Right ventricle myocardium inferior (tissue), 1 donor: ENCODE measurements around the gene EME2. TPM values are rescaled to one million over a fixed set of nuclear protein-coding genes. Genes with fewer than 3 reads are reported as not detected.

Source experiments
- ATAC-seq: fragments of 200-7000 bp; cut with Tn5 transposase; one replicate; pipeline ENCODE4 v1.9.1; 2020; ENCODE audit warnings: mild to moderate bottlenecking, moderate library complexity
- DNase-seq: peaks from one replicate; pipeline ENCODE4 v3.0.0; 2021; ENCODE audit errors: missing footprints
- intact Hi-C: fragments of 100-400 bp; cut with DNase I; formaldehyde crosslinking; loops from one replicate; pipeline ENCODE4 v1.11.0; 2022
- total RNA-seq: library from RNA; stranded (reverse); fragmentation: NEBNext Ultra II Directional; extraction: Animal tissue kit (Norgen Biotek cat#: 25700); gene quantifications from one replicate; pipeline ENCODE4 v1.2.1, GENCODE V29; 2021
- donor health status: DM: no; HTN: yes; CAD: no; lungs with severe emphysema.

Gene EME2
- total RNA-seq, 1 donor from 2014 or later = 8.2 TPM

DNA sequence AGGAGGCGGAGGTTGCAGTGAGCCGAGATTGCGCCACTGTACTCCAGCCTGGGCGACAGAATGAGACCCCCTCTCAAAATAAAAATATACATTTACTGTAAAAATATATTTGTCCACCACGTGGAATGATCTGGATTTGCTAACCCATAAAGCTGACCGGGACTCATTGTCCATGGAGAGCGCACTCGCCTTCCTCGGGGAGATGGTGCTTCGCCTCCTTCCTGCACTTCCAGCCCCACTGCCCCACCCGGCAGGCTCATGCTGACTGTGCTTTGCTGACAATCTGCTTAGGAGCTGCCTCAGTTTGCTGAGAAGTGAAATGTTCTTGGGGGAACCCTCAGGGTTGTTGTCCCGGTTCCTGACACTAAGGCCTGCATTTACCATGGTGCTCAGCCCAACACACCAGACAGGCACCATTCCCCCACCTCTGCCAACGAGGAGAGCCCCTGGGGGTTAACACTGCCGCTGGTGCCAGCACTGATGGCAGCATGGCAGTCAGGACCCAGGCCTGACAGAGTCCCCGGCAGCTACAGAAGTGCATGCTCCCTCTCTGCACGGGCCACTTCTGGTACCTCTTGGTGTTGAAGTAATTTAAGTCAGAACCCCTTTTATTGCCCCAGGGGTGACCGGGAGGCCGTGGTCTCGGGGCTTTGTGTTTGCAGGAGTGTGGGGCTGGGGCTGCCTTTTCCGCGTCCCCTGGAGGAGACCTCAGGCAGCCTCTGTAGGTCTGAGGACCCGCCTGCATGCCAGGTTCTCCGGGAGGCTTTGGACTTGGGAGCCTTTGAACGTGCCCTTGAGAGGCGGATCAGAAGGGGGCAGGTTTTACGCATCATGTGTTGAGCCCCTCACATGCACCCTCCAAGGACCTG lies 12.6 kb downstream of the EME2 start:
- DNase-seq (no peak), ATAC-seq (no peak)

DNA sequence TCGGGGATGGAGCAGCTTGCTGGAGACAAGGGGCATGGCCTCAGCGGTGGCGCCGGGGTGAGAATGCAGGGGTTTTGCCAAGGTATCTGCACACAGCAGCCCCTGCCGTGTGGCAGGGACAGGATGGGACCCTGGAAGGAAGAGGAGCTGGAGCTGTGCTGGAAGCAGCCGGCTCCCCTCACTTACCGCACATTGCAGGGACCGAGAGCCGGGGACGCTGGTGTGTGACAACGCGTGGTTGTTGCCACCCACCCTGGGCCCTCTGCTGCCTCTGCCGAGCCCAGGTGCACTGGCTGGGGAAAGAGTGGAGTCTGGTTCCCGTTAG lies 13.2 kb downstream of the EME2 start:
- DNase-seq = no peak
- intact Hi-C loops = loop anchor here (5.0 kb wide), 1 partner anchor 36 kb away; no protein-coding TSS in a partner anchor
- no peak for ATAC-seq

More for the DNA sequence above, 12.6 kb downstream of the EME2 start:
- intact Hi-C loops = loop anchor here (5.0 kb wide), 2 partner anchors 37 to 78 kb away; partner anchors contain the start of gene MAPK8IP3

DNA sequence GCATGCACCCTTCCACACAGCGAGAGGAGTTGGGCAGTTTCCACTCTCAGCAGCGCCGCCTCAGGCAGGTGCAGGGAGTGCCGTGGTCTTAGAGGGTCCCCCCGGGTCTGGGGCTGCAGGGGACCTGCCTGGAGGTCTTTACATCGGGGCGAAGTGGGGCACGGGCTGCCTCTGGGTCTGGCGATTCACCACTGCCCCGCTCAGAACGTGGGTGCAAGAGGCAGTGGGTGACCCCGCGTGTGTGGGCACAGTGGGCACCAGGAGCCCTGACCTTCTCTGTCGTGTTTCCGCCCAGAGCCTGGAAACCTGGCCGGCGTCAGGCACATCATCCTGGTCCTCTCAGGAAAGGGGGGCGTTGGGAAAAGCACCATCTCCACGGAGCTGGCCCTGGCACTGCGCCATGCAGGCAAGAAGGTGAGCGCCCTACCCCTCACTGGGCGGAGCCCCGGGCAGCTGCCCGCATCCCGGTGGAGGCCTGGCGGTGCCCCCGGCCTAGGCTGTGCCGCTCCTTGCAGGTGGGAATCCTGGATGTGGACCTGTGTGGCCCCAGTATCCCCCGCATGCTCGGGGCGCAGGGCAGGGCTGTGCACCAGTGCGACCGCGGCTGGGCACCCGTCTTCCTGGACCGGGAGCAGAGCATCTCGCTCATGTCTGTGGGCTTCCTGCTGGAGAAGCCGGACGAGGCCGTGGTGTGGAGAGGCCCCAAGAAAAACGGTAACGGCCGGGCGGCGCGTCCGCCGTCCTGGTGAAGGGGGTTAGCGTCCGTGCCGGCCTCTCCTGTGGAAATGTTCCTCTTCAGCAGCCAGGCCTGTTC lies 13.8 kb downstream of the EME2 start:
- intact Hi-C loops = loop anchor here (5.0 kb wide), 1 partner anchor 36 kb away; no protein-coding TSS in a partner anchor
- DNase-seq = peak; percentile 60
- ATAC-seq = no peak

DNA sequence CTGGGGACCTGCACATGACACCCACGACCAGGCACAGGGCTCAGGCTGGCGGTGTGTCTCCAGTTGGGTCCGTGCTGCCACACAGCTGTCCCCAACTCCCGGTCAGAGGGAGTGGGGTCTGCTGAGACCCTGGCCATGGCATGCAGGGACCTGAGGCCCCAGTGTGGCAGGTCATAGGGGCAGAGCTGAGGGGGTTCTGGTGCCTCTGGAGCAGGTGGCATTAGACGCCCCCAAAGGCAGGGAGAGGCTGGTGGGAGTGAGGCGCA lies 14.4 kb downstream of the EME2 start:
- ATAC-seq = no peak
- no peak for DNase-seq
- intact Hi-C loops = loop anchor here (5.0 kb wide), 1 partner anchor 35 kb away; no protein-coding TSS in a partner anchor

DNA sequence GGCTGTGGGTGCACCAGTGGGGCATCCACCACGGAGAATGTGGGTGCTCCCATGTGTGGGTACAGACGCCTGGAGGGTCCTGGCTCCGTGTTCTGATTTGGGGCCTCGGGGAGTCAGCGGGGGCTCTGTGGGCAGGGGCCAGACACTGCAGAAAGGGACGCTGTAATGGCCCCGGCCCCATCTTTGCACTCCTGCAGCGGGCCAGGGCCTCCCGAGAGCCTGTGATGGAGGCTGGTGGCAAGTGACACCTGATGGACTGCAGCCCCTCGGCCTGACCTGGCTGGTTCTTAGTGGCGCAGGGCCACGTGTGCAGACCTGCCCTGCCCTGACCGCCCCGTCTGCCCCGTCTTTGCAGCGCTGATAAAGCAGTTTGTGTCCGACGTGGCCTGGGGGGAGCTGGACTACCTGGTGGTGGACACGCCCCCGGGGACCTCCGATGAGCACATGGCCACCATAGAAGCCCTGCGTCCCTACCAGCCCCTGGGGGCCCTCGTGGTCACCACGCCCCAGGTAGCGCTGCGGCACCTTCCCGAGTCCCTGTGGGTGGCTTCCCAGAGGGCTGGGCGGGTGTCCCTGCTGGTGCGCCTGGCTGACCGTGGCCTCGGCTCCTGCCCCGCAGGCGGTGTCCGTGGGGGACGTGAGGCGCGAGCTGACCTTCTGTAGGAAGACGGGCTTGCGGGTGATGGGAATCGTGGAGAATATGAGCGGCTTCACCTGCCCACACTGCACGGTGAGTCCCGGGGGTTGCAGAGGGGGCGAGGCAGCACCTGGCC lies 14.9 kb downstream of the EME2 start:
- intact Hi-C loops = loop anchor here (5.0 kb wide), 1 partner anchor 35 kb away; no protein-coding TSS in a partner anchor
- ATAC-seq = no peak
- DNase-seq = peak; percentile 55

DNA sequence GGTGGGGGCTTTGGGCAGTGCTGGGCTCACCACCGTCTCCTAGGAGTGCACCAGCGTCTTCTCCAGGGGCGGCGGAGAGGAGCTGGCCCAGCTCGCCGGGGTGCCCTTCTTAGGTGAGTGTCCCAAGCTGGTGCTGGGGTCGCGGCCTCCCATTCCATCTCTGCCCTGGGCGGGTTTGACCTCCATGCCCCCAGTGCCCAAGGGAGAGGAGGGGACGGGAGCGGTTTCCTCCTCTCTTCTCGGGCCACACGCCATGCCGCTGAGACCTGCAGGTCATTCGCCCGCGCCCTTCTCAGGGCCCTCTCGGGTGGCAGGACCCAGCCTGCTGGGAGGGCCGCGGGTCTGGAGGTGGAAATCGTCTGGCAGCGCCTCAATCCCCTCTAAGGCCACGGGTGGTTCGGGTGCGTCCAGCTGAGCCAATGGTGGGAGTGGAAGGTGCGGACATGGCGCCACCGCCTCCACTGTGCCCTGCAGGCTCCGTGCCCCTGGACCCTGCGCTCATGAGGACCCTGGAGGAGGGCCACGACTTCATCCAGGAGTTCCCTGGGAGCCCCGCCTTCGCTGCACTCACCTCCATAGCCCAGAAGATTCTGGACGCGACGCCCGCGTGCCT lies 15.6 kb downstream of the EME2 start:
- no peak for DNase-seq
- no peak for ATAC-seq
- intact Hi-C loops = loop anchor here (5.0 kb wide), 1 partner anchor 34 kb away; no protein-coding TSS in a partner anchor

DNA sequence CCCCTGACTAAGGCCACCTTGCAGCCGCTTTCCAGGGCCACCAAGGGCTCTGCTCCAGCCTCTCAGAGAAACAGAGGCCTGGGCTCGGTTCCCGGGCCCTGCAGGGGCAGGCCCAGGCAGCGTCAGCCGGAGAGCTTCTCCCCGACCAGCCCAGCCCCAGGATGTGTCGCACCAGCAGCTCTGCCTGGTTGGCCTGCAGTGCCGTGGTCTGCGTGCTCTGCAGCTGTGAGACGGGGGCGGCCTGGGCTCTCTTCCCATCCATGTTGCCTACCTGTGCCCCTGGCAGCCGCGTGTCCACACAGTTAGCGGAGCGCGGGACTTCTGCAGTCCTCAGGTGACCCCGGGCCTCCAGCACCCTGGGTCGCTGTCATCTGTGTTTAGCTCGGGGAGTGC lies 16.1 kb downstream of the EME2 start:
- peak; percentile 64 for DNase-seq
- no peak for ATAC-seq
- intact Hi-C loops = loop anchor here (5.0 kb wide), 1 partner anchor 34 kb away; no protein-coding TSS in a partner anchor

DNA sequence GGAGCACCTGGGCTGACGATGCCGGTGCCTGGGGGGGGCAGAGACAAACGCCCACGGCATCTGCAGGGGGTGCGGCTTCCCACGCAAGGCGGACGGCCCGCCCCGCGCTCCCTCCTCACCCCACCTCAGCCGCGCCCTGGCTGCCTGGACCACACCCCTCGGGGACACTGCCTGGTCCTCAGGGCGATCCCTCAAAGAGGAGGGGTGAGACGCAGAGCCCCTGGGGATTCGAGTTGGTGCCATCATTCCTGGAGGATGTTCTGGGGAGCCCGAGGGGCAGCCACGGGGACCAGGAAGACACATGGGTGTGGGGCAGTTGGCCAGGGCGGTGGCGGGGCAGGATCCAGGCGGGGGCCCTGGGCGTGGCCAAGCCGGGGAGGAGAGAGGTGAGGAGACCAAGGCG lies 17.0 kb downstream of the EME2 start:
- peak; percentile 50 for DNase-seq
- ATAC-seq = no peak
- intact Hi-C loops = loop anchor here (5.0 kb wide), 1 partner anchor 33 kb away; no protein-coding TSS in a partner anchor

DNA sequence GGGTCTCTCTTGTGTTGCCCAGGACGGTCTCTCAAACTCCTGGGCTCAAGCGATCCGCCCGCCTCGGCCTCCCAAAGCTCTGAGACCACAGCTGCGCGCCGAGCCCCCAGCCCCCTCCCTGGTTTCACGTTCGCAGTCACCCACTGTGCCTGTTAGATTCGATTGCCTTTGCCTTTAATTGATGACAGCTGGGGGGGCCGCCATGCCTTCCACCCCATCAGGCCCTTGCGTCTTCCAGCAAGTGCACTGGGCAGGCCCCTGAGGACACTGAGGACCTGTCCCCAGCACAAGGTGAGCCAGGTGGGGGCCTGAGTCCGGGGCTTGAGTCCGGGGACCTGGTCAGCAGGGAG lies 17.6 kb downstream of the EME2 start:
- intact Hi-C loops = no loop called here
- no peak for DNase-seq
- no peak for ATAC-seq

DNA sequence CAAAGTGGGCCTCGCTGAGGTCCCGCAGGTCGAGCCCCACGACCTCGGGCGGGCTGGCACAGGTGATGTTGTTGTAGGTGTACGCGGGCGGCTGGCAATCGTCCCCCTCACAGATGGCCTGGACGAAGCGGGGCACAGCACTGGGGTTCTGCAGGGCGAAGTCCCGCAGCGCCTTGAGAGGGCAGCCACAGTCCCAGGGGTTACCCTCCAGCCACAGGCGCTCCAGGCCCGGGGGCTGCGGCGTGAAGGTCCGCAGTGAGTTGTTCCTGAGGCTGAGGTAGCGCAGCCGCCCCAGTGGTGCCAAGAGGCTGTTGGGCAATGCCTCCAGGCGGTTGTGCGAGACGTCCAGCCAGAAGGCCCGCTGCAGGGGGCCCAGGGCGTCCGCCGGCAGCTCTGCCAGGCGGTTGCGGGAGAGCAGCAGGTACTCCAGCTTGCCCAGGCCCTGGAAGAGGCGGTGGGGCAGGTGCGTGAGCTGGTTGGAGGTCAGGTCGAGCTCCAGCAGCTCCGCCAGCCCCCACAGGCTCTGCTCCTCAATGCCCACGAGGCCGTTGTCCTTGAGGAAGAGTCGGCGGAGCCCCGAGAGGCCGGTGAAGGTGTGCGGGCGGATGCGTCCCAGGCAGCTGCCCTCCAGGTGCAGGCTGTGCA lies 18.1 kb downstream of the EME2 start:
- ATAC-seq = no peak
- no peak for DNase-seq
- intact Hi-C loops = no loop called here

DNA sequence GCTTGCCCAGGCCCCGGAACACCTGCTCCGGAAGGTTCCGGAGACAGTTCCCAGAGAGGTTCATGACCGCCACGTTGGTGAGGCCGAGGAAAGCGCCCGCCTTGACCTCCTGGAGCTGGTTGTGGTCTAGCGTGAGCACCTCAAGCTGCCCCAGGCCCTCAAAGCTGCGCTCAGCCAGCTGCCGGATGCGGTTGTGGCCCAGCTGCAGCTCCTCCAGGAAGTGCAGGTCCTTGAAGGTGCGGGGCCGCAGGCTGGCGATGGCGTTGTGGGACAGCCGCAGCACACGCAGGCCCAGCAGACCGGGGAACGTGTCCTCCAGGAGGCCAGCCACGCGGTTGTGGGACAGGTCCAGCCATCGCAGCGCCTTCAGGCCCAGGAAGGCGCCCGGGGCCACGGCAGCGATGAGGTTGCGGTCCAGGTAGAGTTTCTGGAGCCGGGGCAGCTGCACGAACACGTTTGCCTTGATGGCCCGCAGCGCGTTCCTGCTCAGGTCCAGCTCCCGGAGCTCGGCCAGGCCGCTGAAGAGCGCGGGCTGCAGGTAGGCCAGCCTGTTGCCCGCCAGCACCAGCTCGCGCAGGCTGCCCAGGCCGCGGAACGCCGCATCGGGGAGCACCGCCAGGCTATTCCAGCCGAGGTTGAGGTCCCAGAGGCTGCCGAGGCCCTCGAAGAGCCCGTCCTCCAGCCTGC lies 18.8 kb downstream of the EME2 start:
- ATAC-seq (no peak), DNase-seq (peak; percentile 64)
- intact Hi-C loops = no loop called here

DNA sequence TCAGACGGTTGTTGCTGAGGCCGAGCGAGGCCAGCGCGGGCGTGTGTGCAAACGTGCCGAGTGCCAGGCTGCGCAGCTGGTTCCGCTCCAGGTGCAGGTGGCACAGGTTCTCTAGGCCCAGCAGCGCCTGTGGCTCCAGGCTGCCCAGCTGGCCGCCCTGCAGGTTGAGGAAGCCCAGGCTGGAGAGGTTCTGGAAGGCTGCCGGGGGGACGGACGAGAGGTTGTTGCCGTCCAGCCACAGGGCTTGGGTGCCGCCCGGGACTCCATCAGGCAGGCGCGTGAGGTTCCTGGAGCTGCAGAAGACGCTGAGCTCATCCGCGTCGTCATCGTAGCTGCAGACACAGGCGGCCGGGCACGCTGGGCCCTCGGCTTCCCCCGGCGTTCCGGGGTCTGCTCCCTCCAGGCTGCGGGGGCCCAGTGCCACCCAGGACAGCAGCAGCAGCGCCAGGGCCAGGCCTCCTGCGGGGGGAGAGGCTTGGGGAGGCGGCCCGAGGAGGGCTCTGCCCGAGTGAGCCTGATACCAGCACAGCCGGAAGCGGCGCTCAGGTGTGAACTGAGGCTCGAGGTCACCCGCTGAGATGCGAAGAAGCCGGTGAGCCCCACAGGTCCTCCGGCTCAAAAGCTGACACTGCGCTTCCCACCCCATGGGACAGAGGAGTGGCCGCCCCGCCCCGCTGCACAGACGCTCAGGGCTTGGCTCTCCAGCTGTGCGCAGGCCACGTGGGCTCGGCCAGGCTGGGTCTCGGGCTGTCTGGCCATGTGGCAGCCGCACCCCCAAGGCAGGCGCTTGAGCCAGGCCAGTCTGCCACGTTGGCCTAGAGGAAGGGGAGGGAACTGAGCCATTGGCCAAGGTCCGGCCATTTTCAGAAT lies 19.6 kb downstream of the EME2 start:
- ATAC-seq (no peak), DNase-seq (no peak)
- intact Hi-C loops = no loop called here

DNA sequence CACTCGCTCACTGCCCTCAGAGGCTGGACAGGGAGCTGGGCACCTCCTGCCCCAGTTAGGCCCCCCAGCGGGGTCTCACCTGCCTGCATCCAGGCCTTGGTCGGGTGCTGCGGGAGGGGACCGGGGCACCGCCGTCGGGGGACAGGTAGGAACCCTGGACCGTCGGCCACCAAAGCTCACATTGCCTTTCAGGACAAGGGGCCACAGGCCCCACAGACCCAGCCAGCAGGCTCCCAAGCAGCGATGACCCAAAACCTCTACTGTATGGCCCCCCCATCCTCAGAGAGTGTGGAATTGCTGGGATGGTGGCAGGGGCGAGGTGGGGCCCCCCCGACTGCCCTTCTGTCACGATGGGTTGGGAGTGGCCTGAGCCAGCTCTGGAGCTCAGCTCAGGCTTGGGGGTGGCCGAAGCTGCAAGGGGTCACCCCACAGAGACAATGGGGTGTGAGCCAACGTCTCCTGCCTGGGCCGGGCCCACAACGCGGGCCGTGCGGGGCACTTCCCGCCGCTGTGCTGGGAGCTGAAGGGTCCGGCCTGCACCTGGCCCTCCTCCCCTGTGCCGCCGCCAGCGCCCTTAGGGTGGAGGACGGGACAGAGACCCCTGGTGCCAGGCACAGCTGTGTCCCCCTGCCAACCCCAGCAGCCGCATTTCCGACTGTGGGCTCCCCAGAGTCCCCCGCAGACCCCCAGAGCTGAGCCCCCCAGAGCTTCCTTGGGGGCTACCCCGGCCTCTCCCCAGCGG lies 20.4 kb downstream of the EME2 start:
- intact Hi-C loops = no loop called here
- no peak for DNase-seq
- no peak for ATAC-seq

DNA sequence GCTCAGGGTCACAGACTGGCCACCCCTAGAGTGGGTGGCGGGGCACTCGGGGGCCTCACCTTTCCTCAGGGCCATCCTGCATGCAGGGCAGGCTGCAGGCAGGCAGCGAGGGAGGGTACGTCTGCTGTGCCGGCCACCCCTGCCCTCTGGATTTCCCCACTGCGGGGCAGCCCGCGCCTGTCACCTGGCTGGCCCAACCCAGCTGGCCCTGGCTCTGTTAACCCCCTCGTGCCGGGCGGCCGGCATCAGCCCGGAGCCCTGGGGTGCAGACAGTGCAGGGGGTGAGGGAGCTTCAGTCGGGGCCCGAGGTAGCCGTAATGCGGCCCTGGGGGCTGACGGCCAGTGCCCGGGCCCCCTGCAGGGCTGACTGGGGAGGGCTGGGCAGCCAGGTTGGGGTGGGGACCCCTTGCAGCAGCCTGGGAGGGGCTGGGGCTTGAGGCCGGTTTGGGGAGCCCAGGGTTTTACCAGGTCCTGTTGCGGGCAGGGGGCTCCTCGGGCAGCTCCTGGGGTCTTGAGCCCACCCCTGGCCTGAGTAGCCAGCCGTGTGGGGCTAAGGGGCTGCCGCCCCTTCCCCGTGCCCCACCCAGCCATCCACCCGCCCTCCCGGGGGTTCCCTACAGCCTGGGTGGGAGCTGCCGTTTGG lies 21.1 kb downstream of the EME2 start, which contains the start of gene IGFALS:
Gene IGFALS (minus strand): TSS at position 128 of the 643 bp plus-strand sequence. CDS start 53 bp downstream, at position 75.
- ATAC-seq (no peak), DNase-seq (no peak)
- intact Hi-C loops = no loop called here

DNA sequence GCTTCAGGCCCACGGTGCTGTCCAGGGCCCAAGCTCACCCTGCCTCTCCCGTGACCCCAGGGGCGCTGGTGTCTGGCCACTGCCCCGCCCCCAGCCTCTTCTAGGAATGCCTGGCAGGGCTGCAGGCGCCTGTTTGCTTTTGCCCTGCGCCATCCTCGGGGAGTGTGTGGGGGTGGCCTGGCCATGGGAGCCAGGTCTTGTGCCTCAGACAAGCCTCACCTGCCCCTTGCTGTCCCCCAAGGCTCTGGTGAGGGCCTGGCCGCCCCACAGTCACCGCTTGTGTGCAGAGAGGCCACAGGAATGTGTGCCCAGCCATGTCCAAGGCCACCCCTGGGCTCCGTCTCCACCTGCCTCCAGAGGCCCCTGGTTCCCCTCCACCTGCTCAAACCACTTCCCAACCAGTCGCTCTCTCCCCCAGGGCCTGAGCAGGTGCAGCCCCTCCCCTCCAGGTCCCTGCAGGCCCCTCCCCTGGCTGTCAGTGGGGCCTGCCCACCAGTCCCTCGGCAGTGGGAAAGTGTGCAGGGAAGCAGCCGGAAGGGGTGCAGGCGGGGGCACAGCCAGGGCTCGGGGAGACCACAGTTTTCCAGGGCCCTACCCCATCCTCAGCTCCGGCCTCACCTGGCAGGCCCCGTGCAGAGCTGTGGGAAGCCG lies 21.7 kb downstream of the EME2 start:
- no peak for ATAC-seq
- intact Hi-C loops = no loop called here

More for the DNA sequence above, 21.7 kb downstream of the EME2 start:
- DNase-seq = no peak
